Testis (tissue), 3 donors: ENCODE measurements around the gene MAP7D2. TPM values are rescaled to one million over a fixed set of nuclear protein-coding genes. Genes with fewer than 3 reads are reported as not detected.

ENCODE experiments used
- DNase-seq: peaks from one replicate; pipeline ENCODE4 v3.0.0-alpha.2; 2019
- H3K27ac ChIP-seq, 2 donors: fragments of 200-600 bp; sonication (generic); one replicate each; pipeline ENCODE4 v1.5.1; 2019
- H3K27me3 ChIP-seq: fragments of 200-600 bp; sonication (generic); one replicate; pipeline ENCODE4 v1.5.1; 2019
- H3K36me3 ChIP-seq: fragments of 200-600 bp; sonication (generic); one replicate; pipeline ENCODE4 v1.5.1; 2017; ENCODE audit warnings: low read depth; ENCODE audit errors: missing control alignments
- H3K4me1 ChIP-seq: fragments of 200-600 bp; sonication (generic); one replicate; pipeline ENCODE4 v1.5.1; 2019
- H3K4me3 ChIP-seq, 2 donors: fragments of 200-600 bp; sonication (generic); one replicate each; pipeline ENCODE4 v1.5.1; 2017 to 2019
- H3K9me3 ChIP-seq: fragments of 200-600 bp; sonication (generic); one replicate; pipeline ENCODE4 v1.5.1; 2017
- POLR2A ChIP-seq: fragments of 450-650 bp; IDR thresholded peaks from one replicate; pipeline ENCODE4 v1.6.1; 2017; ENCODE audit warnings: antibody characterized with exemption, mild to moderate bottlenecking, moderate library complexity
- WGBS, 2 donors: methylation state at CpG; one replicate each; pipeline ENCODE4 v1.1.5; 2018; 5-methylcytosine and 5-hydroxymethylcytosine counted together
- intact Hi-C: fragments of 100-400 bp; cut with DNase I; formaldehyde crosslinking; loops from one replicate; pipeline ENCODE4 v1.15.1; 2023; ENCODE audit warnings: low total_unique reads
- polyA plus RNA-seq: library from polyadenylated mRNA; stranded (reverse); fragments of 350-450 nt; fragmentation: Illumina TruSeq; extraction: RNeasy Lipid Tissue Mini Kit (QIAGEN cat#74804); gene quantifications from one replicate; pipeline ENCODE4 v1.2.3, GENCODE V29; 2014; ENCODE audit warnings: low read depth, low replicate concordance; ENCODE audit not compliant: insufficient read depth
- total RNA-seq, 2 donors: library from RNA; depleted of rRNA; stranded (reverse); fragments of >200 nt; gene quantifications; one replicate each; pipeline ENCODE4 v1.2.3, GENCODE V29; 2016
- TF ChIP-seq, protein P1 (sequence below), 3 experiments: fragments of 450-650 bp in 2 of 3; fragments of 200-600 bp in 1 of 3; sonication (generic) in 1 of 3; IDR thresholded peaks; one replicate each; pipeline ENCODE4 v1.5.1; 2016 to 2019; ENCODE audit warnings: antibody characterized with exemption in 3 of 3, mild to moderate bottlenecking in 2 of 3, moderate library complexity in 1 of 3

MAP7D2 gene
- total and polyA plus RNA-seq, 3 donors from 2014 or later, result 19.5 to 37.9 (median 36.6) TPM

DNA sequence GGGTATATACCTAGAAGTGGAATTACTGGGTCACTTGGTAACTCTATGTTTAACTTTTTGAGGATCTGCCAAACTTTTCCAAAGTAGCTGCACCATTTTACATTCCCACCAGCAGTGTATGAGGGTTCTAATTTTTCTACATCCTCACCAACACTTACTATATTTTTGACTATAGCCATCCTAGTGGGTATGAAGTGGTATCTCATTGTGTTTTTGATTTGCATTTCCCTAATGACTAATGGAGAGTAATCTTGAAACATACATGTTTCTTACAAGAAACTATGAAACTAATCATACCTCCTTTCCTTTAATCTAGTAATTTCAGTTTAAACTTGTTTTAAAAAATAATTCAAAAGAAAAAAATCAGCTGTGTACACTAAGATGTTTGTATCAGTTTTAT, 143.7 kb downstream of the MAP7D2 start:
- H3K4me3 ChIP-seq, result no peak overlapping the region
- no peaks in the 10 kb centered on the region for H3K4me1 ChIP-seq
- no peaks in the 10 kb centered on the region for H3K27me3 ChIP-seq
- DNase-seq, result no peak
- H3K9me3 ChIP-seq, result no peaks in the 10 kb centered on the region
- no peak overlapping the region for H3K27ac ChIP-seq
- no peak for TF ChIP-seq POLR2A
- TF ChIP-seq, protein P1, sequence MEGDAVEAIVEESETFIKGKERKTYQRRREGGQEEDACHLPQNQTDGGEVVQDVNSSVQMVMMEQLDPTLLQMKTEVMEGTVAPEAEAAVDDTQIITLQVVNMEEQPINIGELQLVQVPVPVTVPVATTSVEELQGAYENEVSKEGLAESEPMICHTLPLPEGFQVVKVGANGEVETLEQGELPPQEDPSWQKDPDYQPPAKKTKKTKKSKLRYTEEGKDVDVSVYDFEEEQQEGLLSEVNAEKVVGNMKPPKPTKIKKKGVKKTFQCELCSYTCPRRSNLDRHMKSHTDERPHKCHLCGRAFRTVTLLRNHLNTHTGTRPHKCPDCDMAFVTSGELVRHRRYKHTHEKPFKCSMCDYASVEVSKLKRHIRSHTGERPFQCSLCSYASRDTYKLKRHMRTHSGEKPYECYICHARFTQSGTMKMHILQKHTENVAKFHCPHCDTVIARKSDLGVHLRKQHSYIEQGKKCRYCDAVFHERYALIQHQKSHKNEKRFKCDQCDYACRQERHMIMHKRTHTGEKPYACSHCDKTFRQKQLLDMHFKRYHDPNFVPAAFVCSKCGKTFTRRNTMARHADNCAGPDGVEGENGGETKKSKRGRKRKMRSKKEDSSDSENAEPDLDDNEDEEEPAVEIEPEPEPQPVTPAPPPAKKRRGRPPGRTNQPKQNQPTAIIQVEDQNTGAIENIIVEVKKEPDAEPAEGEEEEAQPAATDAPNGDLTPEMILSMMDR (IDR thresholded peaks at IDR 0.05), result no peak
- H3K36me3 ChIP-seq, result no peaks in the 10 kb centered on the region
- intact Hi-C loops, result no loop called here

- Histone ChIP-seq H3K36me3 (no peaks in the 10 kb centered on the region), H3K4me3 (no peak overlapping the region), H3K27me3 (no peaks in the 10 kb centered on the region), H3K4me1 (no peaks in the 10 kb centered on the region), H3K9me3 (no peaks in the 10 kb centered on the region), H3K27ac (no peak overlapping the region)
- intact Hi-C loops, result no loop called here
- TF ChIP-seq, protein P1 (IDR thresholded peaks at IDR 0.05), result no peak
- TF ChIP-seq POLR2A, result no peak
- WGBS, 2 donors, result 86 to 90% methylated on average over 3 to 6 of the region's 6 CpGs
- DNase-seq, result no peak
Observed at GRCh38 chrX:19968276-19968675, 148.4 kb downstream of the MAP7D2 start.

- DNase-seq, result no peak
- Histone ChIP-seq H3K4me3 (no peak overlapping the region), H3K27me3 (no peaks in the 10 kb centered on the region), H3K9me3 (no peaks in the 10 kb centered on the region), H3K36me3 (no peaks in the 10 kb centered on the region), H3K4me1 (no peaks in the 10 kb centered on the region), H3K27ac (no peak overlapping the region)
- intact Hi-C loops, result no loop called here
- 94 to 100% methylated on average over 1 of the region's 1 CpG for WGBS, 2 donors
- no peak for TF ChIP-seq POLR2A
- TF ChIP-seq, protein P1 (IDR thresholded peaks at IDR 0.05), result no peak
Observed at GRCh38 chrX:19966056-19966455, 150.7 kb downstream of the MAP7D2 start.

GRCh38 chrX:19964017-19964710, 152.5 kb downstream of the MAP7D2 start:
- WGBS, 2 donors, result 95 to 98% methylated on average over 9 of the region's 9 CpGs
- Histone ChIP-seq H3K9me3 (no peaks in the 10 kb centered on the region), H3K27me3 (no peaks in the 10 kb centered on the region), H3K4me3 (no peak overlapping the region), H3K4me1 (no peaks in the 10 kb centered on the region), H3K36me3 (no peaks in the 10 kb centered on the region), H3K27ac (no peak overlapping the region)
- TF ChIP-seq, protein P1 (IDR thresholded peaks at IDR 0.05), result no peak
- TF ChIP-seq POLR2A, result no peak
- DNase-seq, result no peak
- intact Hi-C loops, result no loop called here

GRCh38 chrX:19960913-19961312, 155.8 kb downstream of the MAP7D2 start:
- Histone ChIP-seq H3K9me3 (no peaks in the 10 kb centered on the region), H3K27ac (no peak overlapping the region), H3K27me3 (no peaks in the 10 kb centered on the region), H3K4me1 (no peaks in the 10 kb centered on the region), H3K4me3 (no peak overlapping the region), H3K36me3 (no peaks in the 10 kb centered on the region)
- no peak for DNase-seq
- TF ChIP-seq POLR2A, result no peak
- TF ChIP-seq, protein P1 (IDR thresholded peaks at IDR 0.05), result no peak
- intact Hi-C loops, result no loop called here
- WGBS, 2 donors, result 100% methylated on average over 1 of the region's 1 CpG; no CpG with 5 or more reads in 1 of the 2 donors
